OCI-LY1 (cell line): Measurements from ENCODE around the gene HAPLN2.

Experiments
- CTCF ChIP-seq: fragments of 200-600 bp; sonication (generic), shearing (Covaris generic); IDR thresholded peaks from 2 replicates; pipeline ENCODE4 v1.5.1; 2017; ENCODE audit warnings: mild to moderate bottlenecking, antibody characterized with exemption, low read length, moderate library complexity, mixed read lengths
- EZH2 ChIP-seq: fragments of 200-600 bp; sonication (generic), shearing (Covaris generic); IDR thresholded peaks from 2 replicates; pipeline ENCODE4 v1.8.0; 2017; ENCODE audit warnings: borderline replicate concordance, mixed run types, mild to moderate bottlenecking, antibody characterized with exemption, low read length, moderate library complexity, mixed read lengths

GRCh38 chr1:156586323-156586722 lies 32.9 kb upstream of the HAPLN2 start:
- TF ChIP-seq CTCF (no peak), EZH2 (no peak)
